ENCODE data around the gene PTBP2.
"Not testable (repeated sequence)": the region's sequence is repeated elsewhere in the genome, so short reads cannot be mapped to it uniquely, and the experiment has no call there.

Gene PTBP2

DNA sequence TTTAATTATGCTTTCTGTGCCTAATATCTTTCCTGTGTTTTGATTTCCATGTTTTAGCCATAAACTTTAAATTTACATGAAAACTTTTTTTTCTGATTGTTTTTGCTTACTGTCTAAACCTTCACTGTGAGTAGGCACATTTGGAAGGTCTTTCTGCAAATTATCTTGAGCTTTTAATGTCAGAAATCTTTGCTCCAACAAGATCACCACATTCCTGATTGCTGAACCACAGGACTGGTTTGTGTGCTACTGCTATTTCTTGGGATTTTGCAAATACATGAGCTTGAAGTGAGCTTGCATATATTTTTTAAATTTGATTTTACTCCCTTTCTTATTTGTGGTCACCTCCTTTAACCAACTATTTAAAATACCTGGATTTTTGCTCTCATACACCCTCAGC lies 61.3 kb downstream of the PTBP2 start:
- Histone ChIP-seq H3K9me3 (ENCODE audit: insufficient read depth, low read length) (no peaks in the 10 kb centered on the region), H3K4me1 (ENCODE audit: insufficient read depth, insufficient read length) (no peaks in the 10 kb centered on the region), H3K36me3 (ENCODE audit: insufficient read depth, insufficient read length, low read length) (peaks cover 82% of the 10 kb centered on the region), H3K4me3 (ENCODE audit: insufficient read length, low read depth) (no peak overlapping the region), H3K27me3 (ENCODE audit: insufficient read depth, insufficient read length) (no peaks in the 10 kb centered on the region), H3K9ac (ENCODE audit: insufficient read length, low read depth) (no peak overlapping the region)
- DNase-seq (ENCODE audit: low read depth, low spot score) = no peak
- no peak for TF ChIP-seq ZNF274 (IDR thresholded peaks at IDR 0.05; ENCODE audit: low read depth, low read length)
- no peak for TF ChIP-seq YY1 (IDR thresholded peaks at IDR 0.05; ENCODE audit: insufficient read depth, insufficient read length)
- no peak for TF ChIP-seq SUZ12 (IDR thresholded peaks at IDR 0.05; ENCODE audit: extremely low read depth, insufficient read depth, insufficient read length)

DNA sequence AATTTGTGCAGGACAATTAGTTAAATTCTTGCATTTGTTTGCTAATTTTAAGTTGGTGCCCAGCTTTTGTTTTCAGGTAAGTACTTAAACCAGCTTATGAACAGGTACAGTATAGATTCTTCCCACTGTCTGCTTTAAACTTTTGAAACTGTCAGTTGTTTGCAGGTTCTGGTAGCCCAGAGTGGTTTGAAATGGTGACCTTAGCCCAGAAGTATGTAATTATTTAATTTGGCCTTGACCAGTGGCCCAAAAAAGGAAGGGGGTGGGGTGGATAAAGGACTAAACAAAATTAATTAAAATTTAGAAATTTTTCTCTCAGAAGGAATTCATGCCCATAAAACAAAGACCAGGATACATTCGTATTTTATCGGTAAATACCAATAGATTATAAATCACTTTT lies 69.0 kb downstream of the PTBP2 start:
- TF ChIP-seq YY1 (IDR thresholded peaks at IDR 0.05; ENCODE audit: insufficient read depth, insufficient read length) = no peak
- no peak for TF ChIP-seq SUZ12 (IDR thresholded peaks at IDR 0.05; ENCODE audit: extremely low read depth, insufficient read depth, insufficient read length)
- TF ChIP-seq ZNF274 (IDR thresholded peaks at IDR 0.05; ENCODE audit: low read depth, low read length) = no peak
- Histone ChIP-seq H3K9ac (ENCODE audit: insufficient read length, low read depth) (no peak overlapping the region), H3K27me3 (ENCODE audit: insufficient read depth, insufficient read length) (no peaks in the 10 kb centered on the region), H3K9me3 (ENCODE audit: insufficient read depth, low read length) (no peaks in the 10 kb centered on the region), H3K4me1 (ENCODE audit: insufficient read depth, insufficient read length) (no peaks in the 10 kb centered on the region), H3K4me3 (ENCODE audit: insufficient read length, low read depth) (no peak overlapping the region), H3K36me3 (ENCODE audit: insufficient read depth, insufficient read length, low read length) (peaks cover 72% of the 10 kb centered on the region)
- no peak for DNase-seq (ENCODE audit: low read depth, low spot score)

DNA sequence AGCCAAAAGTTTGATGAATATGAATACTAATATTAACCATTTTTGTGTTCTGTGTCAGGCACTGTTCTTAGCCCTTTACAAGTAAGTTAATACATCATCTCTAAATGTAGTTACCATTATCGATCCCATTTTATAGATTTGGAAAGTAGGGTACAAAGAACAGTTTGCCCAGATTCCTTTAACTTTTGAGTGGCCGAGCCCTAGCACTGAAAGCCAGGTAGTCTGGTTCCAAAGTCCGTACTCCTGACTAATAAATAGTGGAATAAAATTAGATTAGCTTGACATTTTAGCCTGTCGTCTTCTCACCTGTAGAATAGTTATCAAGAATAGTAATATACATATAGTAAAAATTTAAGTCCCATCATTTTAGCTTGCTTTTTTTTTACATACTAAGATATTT lies 70.6 kb downstream of the PTBP2 start:
- no peaks in the 10 kb centered on the region for H3K9me3 ChIP-seq (ENCODE audit: insufficient read depth, low read length)
- no peak for DNase-seq (ENCODE audit: low read depth, low spot score)

DNA sequence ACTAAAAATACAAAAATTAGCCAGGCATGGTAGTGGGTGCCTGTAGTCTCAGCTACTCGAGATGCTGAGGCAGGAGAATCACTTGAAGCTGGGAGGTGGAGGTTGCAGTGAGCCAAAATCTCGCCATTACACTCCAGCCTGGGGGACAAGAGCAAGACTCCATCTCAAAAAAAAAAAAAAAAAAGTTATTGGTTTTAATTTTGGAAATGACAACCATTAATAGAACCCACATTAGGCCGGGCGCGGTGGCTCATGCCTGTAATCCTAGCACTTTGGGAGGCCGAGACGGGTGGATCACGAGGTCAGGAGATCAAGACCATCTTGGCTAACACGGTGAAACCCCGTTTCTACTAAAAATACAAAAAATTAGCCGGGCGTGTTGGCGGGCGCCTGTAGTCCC lies 80.1 kb downstream of the PTBP2 start:
- H3K9ac ChIP-seq (ENCODE audit: insufficient read length, low read depth) = not testable (repeated sequence)

More for the DNA sequence above, 70.6 kb downstream of the PTBP2 start:
- Histone ChIP-seq H3K4me3 (ENCODE audit: insufficient read length, low read depth) (no peak overlapping the region), H3K36me3 (ENCODE audit: insufficient read depth, insufficient read length, low read length) (peaks cover 66% of the 10 kb centered on the region), H3K9ac (ENCODE audit: insufficient read length, low read depth) (no peak overlapping the region), H3K27me3 (ENCODE audit: insufficient read depth, insufficient read length) (no peaks in the 10 kb centered on the region), H3K4me1 (ENCODE audit: insufficient read depth, insufficient read length) (no peaks in the 10 kb centered on the region)
- TF ChIP-seq SUZ12 (IDR thresholded peaks at IDR 0.05; ENCODE audit: extremely low read depth, insufficient read depth, insufficient read length) = no peak
- TF ChIP-seq ZNF274 (IDR thresholded peaks at IDR 0.05; ENCODE audit: low read depth, low read length) = no peak
- TF ChIP-seq YY1 (IDR thresholded peaks at IDR 0.05; ENCODE audit: insufficient read depth, insufficient read length) = no peak

DNA sequence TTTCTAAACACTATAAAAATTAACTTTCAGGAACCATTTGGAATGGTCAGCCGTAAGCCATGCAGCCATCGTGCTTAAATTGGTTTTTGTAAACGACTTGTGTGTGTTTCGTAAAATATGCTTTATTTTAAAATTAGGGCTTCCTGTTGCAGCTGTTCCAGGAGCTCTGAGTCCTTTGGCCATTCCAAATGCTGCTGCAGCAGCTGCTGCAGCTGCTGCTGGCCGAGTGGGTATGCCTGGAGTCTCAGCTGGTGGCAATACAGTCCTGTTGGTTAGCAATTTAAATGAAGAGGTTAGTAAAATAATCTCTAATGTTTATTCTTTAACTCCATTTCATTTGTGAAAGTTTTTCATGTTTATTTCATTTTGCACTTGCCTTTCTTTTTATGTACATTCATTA lies 83.1 kb downstream of the PTBP2 start:
- no peaks in the 10 kb centered on the region for H3K9me3 ChIP-seq (ENCODE audit: insufficient read depth, low read length)
- H3K36me3 ChIP-seq (ENCODE audit: insufficient read depth, insufficient read length, low read length) = peaks cover 37% of the 10 kb centered on the region
- H3K4me1 ChIP-seq (ENCODE audit: insufficient read depth, insufficient read length) = no peaks in the 10 kb centered on the region
- no peak for DNase-seq (ENCODE audit: low read depth, low spot score)
- no peak overlapping the region for H3K4me3 ChIP-seq (ENCODE audit: insufficient read length, low read depth)
- H3K27me3 ChIP-seq (ENCODE audit: insufficient read depth, insufficient read length) = no peaks in the 10 kb centered on the region
- H3K9ac ChIP-seq (ENCODE audit: insufficient read length, low read depth) = no peak overlapping the region
- TF ChIP-seq SUZ12 (IDR thresholded peaks at IDR 0.05; ENCODE audit: extremely low read depth, insufficient read depth, insufficient read length) (no peak), YY1 (IDR thresholded peaks at IDR 0.05; ENCODE audit: insufficient read depth, insufficient read length) (no peak), ZNF274 (IDR thresholded peaks at IDR 0.05; ENCODE audit: low read depth, low read length) (no peak)

More for the DNA sequence above, 80.1 kb downstream of the PTBP2 start:
- H3K27me3 ChIP-seq (ENCODE audit: insufficient read depth, insufficient read length); H3K9me3 ChIP-seq (ENCODE audit: insufficient read depth, low read length); DNase-seq (ENCODE audit: low read depth, low spot score); H3K4me3 ChIP-seq (ENCODE audit: insufficient read length, low read depth); H3K4me1 ChIP-seq (ENCODE audit: insufficient read depth, insufficient read length): not testable (repeated sequence)
- peaks cover 36% of the 10 kb centered on the region for H3K36me3 ChIP-seq (ENCODE audit: insufficient read depth, insufficient read length, low read length)

DNA sequence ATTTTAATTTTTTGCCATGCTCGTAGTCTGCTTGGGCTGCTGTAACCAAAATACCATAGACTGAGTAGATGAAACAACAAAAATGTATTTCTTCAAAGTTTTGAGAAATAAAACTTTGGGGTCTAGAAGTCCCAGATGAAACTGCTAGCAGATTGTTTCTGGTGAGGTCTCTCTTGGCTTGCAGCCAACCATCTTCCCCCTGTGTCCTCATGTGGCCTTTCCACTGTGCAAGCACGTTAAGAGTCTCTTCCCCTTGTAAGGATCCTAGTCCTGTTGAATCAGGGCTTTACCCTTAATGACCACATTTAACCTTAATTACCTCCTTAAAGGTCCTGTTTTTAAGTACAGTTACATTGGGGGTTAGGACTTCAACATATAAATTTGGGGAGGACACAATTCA lies 86.6 kb downstream of the PTBP2 start:
- no peak overlapping the region for H3K9ac ChIP-seq (ENCODE audit: insufficient read length, low read depth)
- no peaks in the 10 kb centered on the region for H3K9me3 ChIP-seq (ENCODE audit: insufficient read depth, low read length)
- TF ChIP-seq SUZ12 (IDR thresholded peaks at IDR 0.05; ENCODE audit: extremely low read depth, insufficient read depth, insufficient read length) = no peak
- TF ChIP-seq YY1 (IDR thresholded peaks at IDR 0.05; ENCODE audit: insufficient read depth, insufficient read length) = no peak
- no peak for TF ChIP-seq ZNF274 (IDR thresholded peaks at IDR 0.05; ENCODE audit: low read depth, low read length)
- H3K4me1 ChIP-seq (ENCODE audit: insufficient read depth, insufficient read length) = no peaks in the 10 kb centered on the region
- no peak overlapping the region for H3K4me3 ChIP-seq (ENCODE audit: insufficient read length, low read depth)
- H3K27me3 ChIP-seq (ENCODE audit: insufficient read depth, insufficient read length) = no peaks in the 10 kb centered on the region
- no peak for DNase-seq (ENCODE audit: low read depth, low spot score)
- peaks cover 53% of the 10 kb centered on the region for H3K36me3 ChIP-seq (ENCODE audit: insufficient read depth, insufficient read length, low read length)

DNA sequence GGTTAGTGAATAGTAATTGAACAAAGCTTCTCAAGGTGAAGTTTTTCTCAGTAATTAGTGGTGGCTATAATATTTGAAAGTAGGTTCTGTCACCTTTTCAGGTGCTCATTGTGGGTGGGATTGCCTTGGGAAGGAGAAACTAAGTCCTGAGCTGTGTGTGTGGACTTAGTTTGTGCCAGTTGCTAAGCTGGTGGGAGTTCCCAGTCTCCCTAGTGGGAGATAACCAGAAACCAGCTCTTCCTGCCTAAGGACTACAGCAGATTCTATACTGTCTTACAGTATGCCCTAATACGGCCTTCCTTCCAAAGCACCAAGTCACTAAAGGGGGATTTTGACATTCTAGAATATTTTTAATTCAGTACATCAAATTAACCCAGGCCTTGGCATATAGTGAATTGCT lies 94.3 kb downstream of the PTBP2 start:
- DNase-seq (ENCODE audit: low read depth, low spot score) = no peak
- no peaks in the 10 kb centered on the region for H3K27me3 ChIP-seq (ENCODE audit: insufficient read depth, insufficient read length)
- no peak overlapping the region for H3K9ac ChIP-seq (ENCODE audit: insufficient read length, low read depth)
- no peaks in the 10 kb centered on the region for H3K9me3 ChIP-seq (ENCODE audit: insufficient read depth, low read length)
- no peaks in the 10 kb centered on the region for H3K4me1 ChIP-seq (ENCODE audit: insufficient read depth, insufficient read length)
- H3K36me3 ChIP-seq (ENCODE audit: insufficient read depth, insufficient read length, low read length) = peaks cover 41% of the 10 kb centered on the region
- H3K4me3 ChIP-seq (ENCODE audit: insufficient read length, low read depth) = no peak overlapping the region
- no peak for TF ChIP-seq ZNF274 (IDR thresholded peaks at IDR 0.05; ENCODE audit: low read depth, low read length)
- TF ChIP-seq SUZ12 (IDR thresholded peaks at IDR 0.05; ENCODE audit: extremely low read depth, insufficient read depth, insufficient read length) = no peak
- TF ChIP-seq YY1 (IDR thresholded peaks at IDR 0.05; ENCODE audit: insufficient read depth, insufficient read length) = no peak

DNA sequence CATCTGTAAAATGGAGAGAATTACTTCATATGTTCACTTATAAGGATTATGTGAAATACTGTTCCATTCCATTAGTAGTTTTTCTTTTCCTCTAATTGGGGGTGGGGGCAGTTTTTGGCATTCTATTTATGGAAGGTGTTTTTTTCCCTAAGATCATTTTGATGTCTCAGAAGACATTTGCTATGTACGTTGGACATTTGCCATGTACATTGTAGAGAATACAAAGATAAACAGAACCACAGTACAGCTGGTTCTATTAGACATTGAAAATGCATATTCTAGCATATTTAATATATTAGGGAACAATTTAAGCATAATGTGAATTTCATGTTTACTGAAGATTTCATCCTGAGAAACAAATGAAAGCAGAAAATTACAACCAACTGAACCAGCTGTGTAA lies 98.5 kb downstream of the PTBP2 start:
- TF ChIP-seq ZNF274 (IDR thresholded peaks at IDR 0.05; ENCODE audit: low read depth, low read length) = no peak
- TF ChIP-seq SUZ12 (IDR thresholded peaks at IDR 0.05; ENCODE audit: extremely low read depth, insufficient read depth, insufficient read length) = no peak
- no peak for TF ChIP-seq YY1 (IDR thresholded peaks at IDR 0.05; ENCODE audit: insufficient read depth, insufficient read length)
- Histone ChIP-seq H3K4me1 (ENCODE audit: insufficient read depth, insufficient read length) (no peaks in the 10 kb centered on the region), H3K4me3 (ENCODE audit: insufficient read length, low read depth) (no peak overlapping the region), H3K9me3 (ENCODE audit: insufficient read depth, low read length) (no peaks in the 10 kb centered on the region), H3K27me3 (ENCODE audit: insufficient read depth, insufficient read length) (no peaks in the 10 kb centered on the region), H3K9ac (ENCODE audit: insufficient read length, low read depth) (no peak overlapping the region), H3K36me3 (ENCODE audit: insufficient read depth, insufficient read length, low read length) (peaks cover 14% of the 10 kb centered on the region)
- DNase-seq (ENCODE audit: low read depth, low spot score) = no peak

Data from NT2/D1 (cell line).